Central memory CD8-positive, alpha-beta T cell (primary cell): ENCODE results near the gene PKD1.

Experiments used
- ATAC-seq: fragments of 150-1000 bp; cut with Tn5 transposase; replicated peaks from 2 replicates; pipeline ENCODE4 v1.10.0; 2022; ENCODE audit warnings: mild to moderate bottlenecking, moderate FRiP score, moderate number of reproducible peaks; ENCODE audit not compliant: poor library complexity, severe bottlenecking; ENCODE audit errors: extremely low read depth
- DNase-seq, 2 donors: peaks; one replicate each; pipeline ENCODE4 v3.0.0; 2021; ENCODE audit warnings: low spot score in 2 of 2
- H3K27ac Mint-ChIP-seq: one replicate; pipeline ENCODE4 v1.8.0; 2022; ENCODE audit warnings: low read depth, mild to moderate bottlenecking, moderate library complexity, mixed read lengths
- H3K27me3 Mint-ChIP-seq: one replicate; pipeline ENCODE4 v1.8.0; 2022; ENCODE audit warnings: mixed read lengths
- H3K36me3 Mint-ChIP-seq: one replicate; pipeline ENCODE4 v1.8.0; 2022; ENCODE audit warnings: mild to moderate bottlenecking, moderate library complexity, mixed read lengths; ENCODE audit not compliant: insufficient read depth
- H3K4me1 Mint-ChIP-seq: one replicate; pipeline ENCODE4 v1.8.0; 2022; ENCODE audit warnings: mixed read lengths
- H3K4me3 Mint-ChIP-seq: one replicate; pipeline ENCODE4 v1.8.0; 2022; ENCODE audit warnings: mild to moderate bottlenecking, moderate library complexity, mixed read lengths
- H3K9me3 Mint-ChIP-seq: one replicate; pipeline ENCODE4 v1.8.0; 2022; ENCODE audit warnings: mixed read lengths

The PKD1 gene

DNA sequence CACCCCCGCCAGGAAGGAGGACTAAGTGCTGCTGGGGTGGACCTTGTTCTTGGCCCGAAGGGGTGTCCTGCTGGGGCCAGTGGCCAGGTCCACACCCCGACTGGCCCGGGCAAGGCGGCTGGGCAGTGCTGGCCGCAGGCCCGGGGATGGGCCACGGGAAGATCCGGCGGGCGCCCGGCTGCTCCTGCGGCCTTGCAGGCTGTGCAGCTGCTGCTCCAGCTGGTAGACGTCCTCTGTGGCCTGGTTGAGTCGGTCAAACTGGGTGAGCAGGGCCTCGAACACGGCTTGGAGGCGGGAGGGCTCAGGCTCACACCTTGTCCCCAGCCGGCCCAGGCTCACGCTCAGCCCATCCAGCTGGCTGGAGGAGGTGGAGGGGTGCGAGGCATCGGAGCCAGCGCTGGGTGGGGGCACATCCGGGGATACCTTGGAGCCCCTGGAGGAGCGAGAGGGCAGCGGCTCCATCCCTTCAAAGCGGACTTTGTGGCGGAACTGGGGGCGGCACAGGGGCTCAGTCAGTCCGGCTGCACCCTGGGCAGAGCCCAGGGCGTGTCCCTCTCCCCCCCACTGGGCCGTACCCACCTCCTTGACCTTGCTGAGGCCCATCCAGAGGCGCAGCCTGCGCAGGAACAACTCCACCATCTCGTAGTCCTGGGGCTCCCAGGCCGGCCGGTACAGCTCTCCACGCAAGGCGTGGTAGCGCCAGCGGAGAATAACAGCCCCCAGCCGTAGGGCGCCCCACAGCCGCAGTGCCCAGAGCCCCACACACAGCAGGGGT is 45.8 kb downstream of the PKD1 start:
- no peaks in the 10 kb centered on the region for H3K27me3 Mint-ChIP-seq
- DNase-seq (no peak), ATAC-seq (no peak)
- peaks cover 10% of the 10 kb centered on the region for H3K36me3 Mint-ChIP-seq
- no peaks in the 10 kb centered on the region for H3K9me3 Mint-ChIP-seq
- H3K4me1 Mint-ChIP-seq = no peaks in the 10 kb centered on the region
- no peak overlapping the region for H3K4me3 Mint-ChIP-seq
- H3K27ac Mint-ChIP-seq = no peak overlapping the region

DNA sequence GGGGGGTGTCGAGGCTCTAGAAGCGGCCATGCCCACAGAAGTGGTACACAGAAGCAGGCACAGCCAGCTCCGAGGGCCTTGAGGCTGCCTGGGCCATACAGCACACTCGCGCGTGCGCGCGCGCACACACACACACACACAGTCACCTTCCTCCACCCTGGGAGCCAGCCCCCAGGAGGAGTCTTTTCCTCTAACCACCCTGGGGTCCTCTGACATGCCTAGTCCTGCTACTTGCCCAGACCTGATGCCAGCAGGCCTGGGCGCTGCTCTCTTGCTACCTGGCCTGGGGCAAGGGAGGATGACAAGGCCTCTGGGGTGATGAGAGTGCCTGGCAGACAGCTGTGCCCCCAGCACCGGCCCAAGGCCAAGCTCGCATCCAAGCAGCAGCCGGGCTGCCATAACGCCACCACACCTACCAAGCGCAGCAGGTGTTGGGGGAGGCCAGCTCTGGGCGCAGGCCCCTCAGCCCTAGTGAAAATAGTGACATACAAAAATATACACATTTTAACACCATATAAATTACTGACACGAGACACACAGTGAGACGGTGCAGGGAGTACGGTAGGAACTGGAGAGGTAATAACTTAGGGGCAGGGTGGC is 46.8 kb downstream of the PKD1 start:
- Mint-ChIP-seq H3K9me3 (no peaks in the 10 kb centered on the region), H3K4me3 (no peak overlapping the region), H3K27me3 (no peaks in the 10 kb centered on the region), H3K4me1 (no peaks in the 10 kb centered on the region), H3K36me3 (peaks cover 9% of the 10 kb centered on the region), H3K27ac (no peak overlapping the region)
- no peak for DNase-seq
- no peak for ATAC-seq

DNA sequence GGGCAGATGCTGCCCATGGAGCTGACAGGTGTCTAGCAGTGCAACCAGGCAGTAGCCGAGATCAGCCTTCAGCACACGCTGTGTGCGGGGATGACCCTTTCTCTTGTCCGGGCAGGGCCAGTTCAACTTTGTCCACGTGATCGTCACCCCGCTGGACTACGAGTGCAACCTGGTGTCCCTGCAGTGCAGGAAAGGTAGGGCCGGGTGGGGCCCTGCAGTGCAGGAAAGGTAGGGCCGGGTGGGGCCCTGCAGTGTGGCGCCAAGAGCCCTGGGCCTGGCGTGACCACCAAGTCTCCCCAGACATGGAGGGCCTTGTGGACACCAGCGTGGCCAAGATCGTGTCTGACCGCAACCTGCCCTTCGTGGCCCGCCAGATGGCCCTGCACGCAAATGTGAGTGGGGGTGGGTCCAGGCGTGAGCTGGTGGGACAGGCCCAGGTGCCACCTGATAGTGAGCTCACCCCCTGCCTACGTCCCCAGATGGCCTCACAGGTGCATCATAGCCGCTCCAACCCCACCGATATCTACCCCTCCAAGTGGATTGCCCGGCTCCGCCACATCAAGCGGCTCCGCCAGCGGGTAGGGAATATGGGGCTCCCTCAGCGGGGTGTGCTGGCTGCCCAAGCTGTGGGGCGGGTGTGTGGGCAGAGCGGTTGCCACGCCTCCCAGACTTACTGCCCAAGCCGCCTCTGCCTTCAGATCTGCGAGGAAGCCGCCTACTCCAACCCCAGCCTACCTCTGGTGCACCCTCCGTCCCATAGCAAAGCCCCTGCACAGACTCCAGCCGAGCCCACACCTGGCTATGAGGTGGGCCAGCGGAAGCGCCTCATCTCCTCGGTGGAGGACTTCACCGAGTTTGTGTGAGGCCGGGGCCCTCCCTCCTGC is 47.7 kb downstream of the PKD1 start:
- peaks cover 10% of the 10 kb centered on the region for H3K36me3 Mint-ChIP-seq
- no peak overlapping the region for H3K27ac Mint-ChIP-seq
- no peaks in the 10 kb centered on the region for H3K4me1 Mint-ChIP-seq
- no peak for DNase-seq
- no peak overlapping the region for H3K4me3 Mint-ChIP-seq
- no peak for ATAC-seq
- no peaks in the 10 kb centered on the region for H3K9me3 Mint-ChIP-seq
- no peaks in the 10 kb centered on the region for H3K27me3 Mint-ChIP-seq

DNA sequence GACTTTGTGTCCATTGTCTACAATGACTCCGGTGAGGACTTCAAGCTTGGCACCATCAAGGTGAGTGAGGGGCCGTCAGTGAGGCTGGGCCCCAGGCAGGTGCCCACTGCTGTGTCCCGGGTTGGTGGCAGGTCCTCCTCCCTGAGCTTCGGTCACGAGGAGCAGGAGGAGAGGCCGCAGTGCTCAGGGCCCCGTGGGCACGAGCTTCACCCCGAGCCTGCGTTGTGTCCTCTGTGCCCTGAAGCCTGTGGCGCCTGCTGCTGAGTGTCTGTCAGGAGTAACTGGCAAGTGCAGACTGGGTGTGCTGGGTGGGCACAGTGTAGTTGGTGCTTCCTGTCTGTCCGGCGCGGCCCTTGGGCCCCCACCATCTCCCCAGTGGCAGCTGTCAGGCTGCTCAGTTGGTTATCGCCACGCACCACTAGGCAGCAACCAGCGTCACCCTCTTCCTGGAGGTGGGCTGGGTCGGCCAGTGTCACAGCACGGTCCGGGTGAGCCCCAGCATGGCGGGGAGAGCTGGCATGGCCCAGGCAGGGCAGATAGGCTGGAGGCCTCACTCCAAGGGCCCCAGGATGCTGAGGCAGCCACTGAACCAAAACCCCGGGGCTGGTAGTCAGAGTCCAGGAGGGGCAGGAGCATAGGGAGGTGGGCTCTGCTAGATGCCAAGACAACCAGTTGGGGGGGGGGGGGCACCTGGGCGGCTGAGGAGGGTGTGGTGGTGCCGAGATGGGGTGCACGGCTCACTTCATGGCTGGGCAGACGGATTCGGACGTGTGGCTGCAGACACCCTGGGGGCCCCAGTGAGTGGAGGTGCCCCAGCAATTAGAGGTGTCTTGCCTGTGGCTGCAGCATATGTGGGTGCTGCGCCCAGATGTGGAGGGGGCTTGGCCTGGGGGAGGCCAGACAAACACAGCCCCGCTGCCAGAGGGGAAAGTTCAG is 48.6 kb downstream of the PKD1 start:
- H3K4me3 Mint-ChIP-seq = no peak overlapping the region
- ATAC-seq (no peak), DNase-seq (no peak)
- H3K27ac Mint-ChIP-seq = no peak overlapping the region
- no peaks in the 10 kb centered on the region for H3K27me3 Mint-ChIP-seq
- H3K9me3 Mint-ChIP-seq = no peaks in the 10 kb centered on the region
- H3K36me3 Mint-ChIP-seq = peaks cover 10% of the 10 kb centered on the region
- peaks cover 4% of the 10 kb centered on the region for H3K4me1 Mint-ChIP-seq

DNA sequence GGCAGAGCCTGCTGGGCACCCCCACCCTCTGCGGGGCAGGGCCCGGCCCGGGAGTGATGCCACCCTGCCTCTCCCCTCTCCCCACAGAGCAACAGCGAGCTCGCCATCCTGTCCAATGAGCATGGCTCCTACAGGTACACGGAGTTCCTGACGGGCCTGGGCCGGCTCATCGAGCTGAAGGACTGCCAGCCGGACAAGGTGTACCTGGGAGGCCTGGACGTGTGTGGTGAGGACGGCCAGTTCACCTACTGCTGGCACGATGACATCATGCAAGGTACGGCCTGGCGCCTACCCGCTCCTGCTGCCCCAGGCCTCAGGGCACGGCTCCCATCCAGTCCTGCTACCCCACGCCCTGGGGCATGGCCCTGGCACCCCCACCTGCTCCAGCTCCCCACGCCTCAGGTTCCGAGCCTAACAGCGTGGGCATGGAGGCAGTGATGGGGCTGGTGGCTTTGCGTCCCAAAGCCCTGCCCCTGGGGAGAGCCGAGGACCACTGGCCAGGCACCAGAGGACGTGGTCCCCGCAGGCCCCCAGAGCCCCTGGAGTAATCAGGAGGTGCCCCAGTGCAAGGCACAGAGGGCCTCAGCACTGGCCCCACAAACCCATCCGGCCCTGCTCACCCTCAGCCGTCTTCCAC is 49.5 kb downstream of the PKD1 start:
- no peaks in the 10 kb centered on the region for H3K27me3 Mint-ChIP-seq
- H3K36me3 Mint-ChIP-seq = peaks cover 12% of the 10 kb centered on the region
- H3K27ac Mint-ChIP-seq = peak overlapping the region; percentile 22
- peaks cover 4% of the 10 kb centered on the region for H3K4me1 Mint-ChIP-seq
- ATAC-seq (no peak), DNase-seq (no peak)
- no peaks in the 10 kb centered on the region for H3K9me3 Mint-ChIP-seq
- H3K4me3 Mint-ChIP-seq = no peak overlapping the region

DNA sequence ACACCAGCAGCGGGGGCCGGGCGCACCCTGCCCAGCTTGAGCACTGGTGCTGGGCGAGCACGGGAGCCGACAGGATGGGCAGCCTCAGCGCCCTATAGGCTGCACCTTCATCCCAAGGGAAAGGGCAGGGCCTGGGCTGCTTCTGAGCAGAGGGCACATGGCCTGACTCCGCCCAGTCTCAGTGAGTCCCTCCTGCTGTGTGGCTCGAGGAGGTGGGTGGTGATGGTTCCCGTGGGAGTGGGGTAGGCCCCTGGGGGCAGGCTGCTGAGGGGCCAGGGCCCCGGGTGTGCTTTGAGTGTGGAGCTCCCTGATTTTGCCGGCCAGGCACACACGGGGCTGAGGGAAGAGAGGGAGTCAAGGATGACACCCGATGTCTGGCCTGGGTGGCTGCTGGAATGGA is 50.0 kb downstream of the PKD1 start:
- H3K27ac Mint-ChIP-seq = peak overlapping the region; percentile 22
- no peak for DNase-seq
- peaks cover 4% of the 10 kb centered on the region for H3K4me1 Mint-ChIP-seq
- no peak for ATAC-seq
- H3K36me3 Mint-ChIP-seq = peaks cover 13% of the 10 kb centered on the region
- no peaks in the 10 kb centered on the region for H3K27me3 Mint-ChIP-seq
- H3K9me3 Mint-ChIP-seq = no peaks in the 10 kb centered on the region
- no peak overlapping the region for H3K4me3 Mint-ChIP-seq

DNA sequence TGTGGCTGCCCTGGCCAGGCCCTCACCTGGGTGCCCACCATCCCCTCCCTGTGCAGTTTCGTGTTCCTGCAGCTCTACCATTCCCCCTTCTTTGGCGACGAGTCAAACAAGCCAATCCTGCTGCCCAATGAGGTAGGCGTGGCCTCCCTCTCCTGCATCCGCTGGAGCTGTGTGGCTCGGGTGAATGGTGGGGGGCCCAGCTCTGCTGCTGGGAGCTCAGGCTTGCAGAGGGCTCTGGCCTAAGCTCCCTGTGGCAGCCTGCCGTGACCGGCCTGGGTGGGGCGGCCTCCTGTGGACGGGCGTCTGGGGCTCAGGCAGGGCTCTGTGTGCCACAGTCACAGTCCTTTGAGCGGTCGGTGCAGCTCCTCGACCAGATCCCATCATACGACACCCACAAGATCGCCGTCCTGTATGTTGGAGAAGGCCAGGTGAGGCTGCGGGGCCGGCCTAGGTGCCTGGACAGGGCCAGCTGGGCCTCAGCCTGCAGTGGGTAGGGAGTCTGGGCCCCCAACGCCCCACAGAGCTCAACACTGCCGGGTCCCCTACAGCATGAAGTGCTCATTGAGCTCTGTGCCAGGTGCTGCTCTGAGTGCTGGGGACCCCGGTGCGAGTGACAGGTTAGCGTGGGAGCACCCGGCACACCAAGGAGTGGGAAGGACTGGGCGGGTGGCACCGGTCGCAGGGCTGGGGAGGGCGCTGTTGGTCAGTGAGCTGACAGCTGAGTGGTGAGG is 50.6 kb downstream of the PKD1 start:
- Mint-ChIP-seq H3K27ac (no peak overlapping the region), H3K4me3 (no peak overlapping the region), H3K4me1 (peaks cover 4% of the 10 kb centered on the region), H3K36me3 (peaks cover 13% of the 10 kb centered on the region), H3K9me3 (no peaks in the 10 kb centered on the region), H3K27me3 (no peaks in the 10 kb centered on the region)
- DNase-seq (no peak), ATAC-seq (no peak)

DNA sequence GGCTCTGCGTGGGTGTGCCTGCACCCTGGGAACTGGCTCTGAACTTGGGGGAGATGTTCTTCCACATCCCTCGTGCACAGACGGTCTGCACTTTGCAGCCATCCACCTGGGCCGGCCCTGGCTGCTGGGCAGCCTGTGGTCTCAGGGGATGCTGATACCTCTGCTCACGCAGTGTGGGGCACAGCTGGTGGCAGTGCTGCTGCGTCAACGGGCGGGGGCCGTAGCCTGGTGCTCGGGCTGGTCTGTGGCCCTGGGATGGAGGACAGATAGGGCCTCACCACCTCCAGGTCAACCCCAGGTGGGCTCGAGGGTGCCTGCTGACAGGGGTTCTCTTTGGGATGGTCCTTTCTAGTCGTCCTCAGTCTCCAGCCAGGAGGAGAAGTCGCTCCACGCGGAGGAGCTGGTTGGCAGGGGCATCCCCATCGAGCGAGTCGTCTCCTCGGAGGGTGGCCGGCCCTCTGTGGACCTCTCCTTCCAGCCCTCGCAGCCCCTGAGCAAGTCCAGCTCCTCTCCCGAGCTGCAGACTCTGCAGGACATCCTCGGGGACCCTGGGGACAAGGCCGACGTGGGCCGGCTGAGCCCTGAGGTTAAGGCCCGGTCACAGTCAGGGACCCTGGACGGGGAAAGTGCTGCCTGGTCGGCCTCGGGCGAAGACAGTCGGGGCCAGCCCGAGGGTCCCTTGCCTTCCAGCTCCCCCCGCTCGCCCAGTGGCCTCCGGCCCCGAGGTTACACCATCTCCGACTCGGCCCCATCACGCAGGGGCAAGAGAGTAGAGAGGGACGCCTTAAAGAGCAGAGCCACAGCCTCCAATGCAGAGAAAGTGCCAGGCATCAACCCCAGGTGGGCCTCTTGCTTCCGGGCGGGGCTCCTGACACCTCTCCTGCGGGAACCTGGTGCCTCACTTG is 51.6 kb downstream of the PKD1 start:
- no peaks in the 10 kb centered on the region for H3K9me3 Mint-ChIP-seq
- ATAC-seq = no peak
- no peak for DNase-seq
- H3K27ac Mint-ChIP-seq = no peak overlapping the region
- H3K4me1 Mint-ChIP-seq = peaks cover 4% of the 10 kb centered on the region
- H3K27me3 Mint-ChIP-seq = no peaks in the 10 kb centered on the region
- H3K36me3 Mint-ChIP-seq = peaks cover 13% of the 10 kb centered on the region
- H3K4me3 Mint-ChIP-seq = no peak overlapping the region

DNA sequence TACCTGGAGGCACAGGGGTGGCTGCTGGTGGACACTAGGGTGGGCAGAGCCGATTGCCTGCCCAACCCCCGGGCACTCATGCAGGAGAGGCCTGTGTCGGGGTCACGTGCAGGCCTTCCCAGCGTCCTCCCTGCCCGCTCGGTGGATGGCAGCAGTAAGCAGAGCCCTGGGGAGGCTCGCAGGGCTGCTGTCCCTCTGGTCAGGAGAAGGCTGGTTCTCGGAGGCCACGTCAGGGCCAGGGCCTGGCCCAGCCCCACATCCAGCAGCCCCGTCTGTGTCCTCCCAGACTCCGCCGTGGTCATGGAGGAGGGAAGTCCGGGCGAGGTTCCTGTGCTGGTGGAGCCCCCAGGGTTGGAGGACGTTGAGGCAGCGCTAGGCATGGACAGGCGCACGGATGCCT is 52.3 kb downstream of the PKD1 start:
- DNase-seq = no peak
- ATAC-seq = no peak
- Mint-ChIP-seq H3K27ac (no peak overlapping the region), H3K36me3 (peaks cover 13% of the 10 kb centered on the region), H3K27me3 (no peaks in the 10 kb centered on the region), H3K4me1 (peaks cover 4% of the 10 kb centered on the region), H3K4me3 (no peak overlapping the region), H3K9me3 (no peaks in the 10 kb centered on the region)

DNA sequence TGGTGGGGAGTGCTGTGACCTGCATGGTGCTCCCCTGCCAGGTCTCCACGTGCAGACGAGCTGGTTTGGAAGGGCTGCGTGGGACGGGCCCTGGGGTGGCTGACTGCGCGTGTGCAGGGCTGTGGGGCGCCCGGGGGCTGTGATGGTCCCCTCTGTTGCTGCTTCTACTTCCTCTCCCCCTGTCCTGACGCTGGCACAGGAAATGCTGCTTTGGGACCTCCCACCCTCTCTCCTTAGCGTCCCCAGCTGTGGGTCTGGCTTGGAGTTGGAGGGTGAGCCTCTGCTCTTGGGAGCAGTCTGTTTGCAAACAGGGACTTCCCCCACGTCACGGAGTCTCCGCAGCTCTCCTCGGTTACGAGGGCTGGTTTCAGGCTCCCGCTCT is 52.7 kb downstream of the PKD1 start:
- Mint-ChIP-seq H3K4me3 (no peak overlapping the region), H3K4me1 (peaks cover 4% of the 10 kb centered on the region), H3K27ac (no peak overlapping the region), H3K27me3 (no peaks in the 10 kb centered on the region), H3K36me3 (peaks cover 11% of the 10 kb centered on the region), H3K9me3 (no peaks in the 10 kb centered on the region)
- ATAC-seq (no peak), DNase-seq (no peak)
